HG02798 (cell line): ENCODE measurements around the gene RTBDN.
A peak's percentile ranks its signal among the peaks of the same experiment; 100 is the strongest.

Experiments
- ATAC-seq: cut with Tn5 transposase; IDR thresholded peaks from one replicate; pipeline ENCODE4 v1.9.1; 2021; ENCODE audit warnings: mild to moderate bottlenecking; ENCODE audit not compliant: unreplicated experiment, poor library complexity

RTBDN gene

DNA sequence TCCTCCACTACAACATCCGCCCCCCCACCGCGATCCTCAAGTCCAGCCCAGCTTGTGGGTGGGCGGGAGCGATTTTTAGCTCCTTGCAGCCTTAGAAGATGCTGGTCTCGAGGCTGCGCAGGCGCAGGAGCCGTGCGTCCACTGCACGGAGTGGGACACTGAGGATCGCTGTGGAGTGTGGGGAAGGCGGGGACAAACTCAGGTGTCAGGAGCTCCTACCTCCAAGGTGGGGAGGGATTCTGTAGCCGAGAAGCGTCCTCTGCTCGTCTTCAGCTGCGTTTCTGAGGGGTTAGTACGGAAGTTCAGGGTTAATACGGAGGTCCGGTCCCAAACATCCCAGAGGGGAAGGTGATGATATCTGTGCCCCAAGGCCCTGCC, at the start of gene RTBDN:
Gene RTBDN, minus strand, starts transcription at position 14 of the 378 bp plus-strand sequence. CDS start 4,600 bp downstream, outside the sequence.
- ATAC-seq: no peak

- ATAC-seq: no peak
These were observed 48.2 kb upstream of the RTBDN start for GRCh38 chr19:12882589-12882988.

- ATAC-seq: peak; percentile 89
These were observed 46.9 kb upstream of the RTBDN start, which contains the start of gene DNASE2 for GRCh38 chr19:12881172-12881808. Gene DNASE2 (minus strand): TSS chr19:12881449. CDS start chr19:12881375, 74 bp downstream.

DNA sequence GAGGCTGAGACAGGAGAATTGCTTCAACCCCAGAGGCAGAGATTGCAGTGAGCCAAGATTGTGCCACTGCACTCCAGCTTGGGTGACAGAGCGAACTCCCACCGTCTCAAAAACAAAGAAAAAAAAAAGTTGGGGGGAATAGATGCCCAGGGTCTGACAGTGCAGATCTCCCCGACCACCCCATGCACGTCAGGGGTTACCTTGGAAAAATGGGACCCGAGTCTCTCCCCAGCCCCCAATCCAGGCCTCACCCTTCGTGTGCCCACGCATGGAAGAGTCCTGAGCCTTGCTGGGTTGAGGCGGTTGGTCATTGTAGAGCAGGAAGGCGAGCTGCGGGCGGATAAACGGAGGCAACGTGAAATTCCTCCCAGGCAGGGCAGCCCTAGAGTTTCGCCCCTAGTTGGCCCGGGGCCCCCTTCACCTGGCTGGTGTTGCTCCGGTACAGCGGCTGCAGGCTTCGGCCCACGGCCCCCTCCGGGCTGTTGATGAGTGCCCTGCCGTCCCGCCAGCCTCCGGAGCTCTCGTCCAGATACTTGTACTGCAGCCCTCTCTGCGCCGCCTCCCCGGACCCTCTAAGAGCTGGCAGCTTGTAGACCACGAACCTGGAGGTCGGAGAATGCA, 46.3 kb upstream of the RTBDN start:
- peak; percentile 12 for ATAC-seq

- ATAC-seq: no peak
These were observed 40.7 kb upstream of the RTBDN start for GRCh38 chr19:12875086-12875485.

DNA sequence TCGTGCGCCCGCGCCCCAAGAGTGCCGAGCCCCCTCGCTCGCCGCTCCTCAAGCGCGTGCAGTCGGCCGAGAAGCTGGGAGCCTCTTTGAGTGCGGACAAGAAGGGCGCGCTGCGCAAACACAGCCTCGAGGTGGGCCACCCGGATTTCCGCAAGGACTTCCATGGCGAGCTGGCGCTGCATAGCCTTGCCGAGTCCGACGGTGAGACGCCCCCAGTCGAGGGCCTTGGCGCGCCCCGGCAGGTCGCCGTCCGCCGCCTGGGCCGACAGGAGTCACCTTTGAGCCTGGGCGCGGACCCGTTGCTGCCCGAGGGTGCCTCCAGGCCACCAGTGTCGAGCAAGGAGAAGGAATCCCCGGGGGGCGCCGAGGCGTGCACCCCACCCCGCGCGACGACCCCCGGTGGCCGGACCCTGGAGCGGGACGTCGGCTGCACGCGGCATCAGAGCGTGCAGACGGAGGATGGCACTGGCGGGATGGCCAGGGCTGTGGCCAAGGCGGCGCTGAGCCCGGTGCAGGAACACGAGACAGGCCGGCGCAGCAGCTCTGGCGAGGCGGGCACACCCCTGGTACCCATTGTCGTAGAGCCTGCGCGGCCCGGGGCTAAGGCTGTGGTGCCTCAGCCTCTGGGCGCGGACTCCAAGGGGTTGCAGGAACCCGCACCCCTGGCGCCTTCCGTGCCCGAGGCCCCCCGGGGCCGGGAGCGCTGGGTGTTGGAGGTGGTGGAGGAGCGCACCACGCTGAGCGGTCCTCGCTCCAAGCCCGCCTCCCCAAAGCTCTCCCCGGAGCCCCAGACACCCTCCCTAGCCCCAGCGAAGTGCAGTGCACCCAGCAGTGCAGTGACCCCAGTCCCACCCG, 39.7 kb upstream of the RTBDN start:
- ATAC-seq: no peak

DNA sequence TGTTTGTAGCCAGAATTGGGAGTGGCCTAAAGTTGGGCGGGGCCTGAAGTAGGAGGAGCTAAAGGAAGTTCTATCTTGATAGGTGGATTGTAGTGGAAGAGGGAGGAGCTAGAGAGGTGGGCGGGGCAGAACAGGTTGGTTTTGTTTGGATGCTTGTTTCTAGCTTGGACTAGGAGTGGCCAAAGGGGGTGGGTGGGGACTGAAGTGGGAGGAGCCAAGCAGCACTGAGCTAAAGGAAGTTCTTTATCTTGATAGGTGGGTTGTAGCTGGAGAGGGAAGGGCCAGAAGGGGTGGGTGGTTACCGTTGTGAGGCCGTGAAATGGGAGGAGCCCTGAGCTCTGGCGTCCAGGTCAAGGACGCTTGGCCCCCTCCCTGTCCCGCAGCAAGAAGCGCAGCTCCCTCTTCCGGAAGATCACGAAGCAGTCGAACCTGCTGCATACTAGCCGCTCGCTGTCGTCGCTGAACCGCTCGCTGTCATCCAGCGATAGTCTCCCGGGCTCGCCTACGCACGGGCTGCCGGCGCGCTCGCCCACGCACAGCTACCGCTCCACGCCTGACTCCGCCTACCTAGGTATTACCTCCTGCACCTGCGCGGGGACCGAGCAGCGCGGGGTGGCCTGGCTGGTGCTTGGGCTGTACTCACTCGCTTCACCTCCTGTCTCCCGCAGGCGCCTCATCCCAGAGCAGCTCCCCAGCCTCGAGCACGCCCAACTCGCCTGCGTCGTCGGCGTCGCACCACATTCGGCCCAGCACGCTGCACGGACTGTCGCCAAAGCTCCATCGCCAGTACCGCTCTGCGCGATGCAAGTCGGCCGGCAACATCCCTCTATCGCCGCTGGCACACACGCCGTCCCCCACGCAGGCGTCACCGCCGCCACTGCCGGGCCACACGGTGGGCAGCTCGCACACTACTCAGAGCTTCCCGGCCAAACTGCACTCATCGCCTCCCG, 38.8 kb upstream of the RTBDN start:
- no peak for ATAC-seq

- no peak for ATAC-seq
These were observed 37.9 kb upstream of the RTBDN start for GRCh38 chr19:12872255-12872654.

GRCh38 chr19:12871681-12872080, 37.3 kb upstream of the RTBDN start:
- no peak for ATAC-seq

DNA sequence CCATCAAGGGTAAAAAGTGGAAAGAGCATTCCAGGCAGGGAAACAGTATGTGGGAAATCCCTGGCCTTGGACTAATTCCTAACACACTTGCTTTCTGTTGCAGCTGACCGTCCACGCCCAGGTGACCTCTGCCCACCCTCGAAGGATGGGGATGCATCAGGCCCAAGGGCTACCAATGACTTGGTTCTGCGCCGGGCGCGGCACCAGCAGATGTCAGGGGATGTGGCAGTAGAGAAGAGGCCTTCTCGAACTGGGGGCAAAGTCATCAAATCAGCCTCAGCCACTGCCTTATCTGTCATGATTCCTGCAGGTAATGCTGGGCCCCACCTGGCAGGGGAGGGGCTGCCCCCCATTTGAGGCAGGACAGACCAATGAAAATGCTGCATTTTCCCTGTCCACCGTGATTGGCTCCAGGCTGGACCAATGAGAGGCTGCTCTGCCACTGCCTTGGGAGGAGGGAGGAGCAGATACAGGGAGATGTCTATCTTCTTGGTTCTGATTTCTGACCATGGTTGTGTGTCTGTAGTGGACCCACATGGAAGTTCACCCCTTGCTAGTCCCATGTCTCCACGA, 34.2 kb upstream of the RTBDN start:
- ATAC-seq: no peak

GRCh38 chr19:12867120-12868099, 33.0 kb upstream of the RTBDN start:
- ATAC-seq: peak; percentile 58

- ATAC-seq: no peak
These were observed 32.2 kb upstream of the RTBDN start for GRCh38 chr19:12866416-12867119.

GRCh38 chr19:12865746-12866415, 31.5 kb upstream of the RTBDN start:
- no peak for ATAC-seq

DNA sequence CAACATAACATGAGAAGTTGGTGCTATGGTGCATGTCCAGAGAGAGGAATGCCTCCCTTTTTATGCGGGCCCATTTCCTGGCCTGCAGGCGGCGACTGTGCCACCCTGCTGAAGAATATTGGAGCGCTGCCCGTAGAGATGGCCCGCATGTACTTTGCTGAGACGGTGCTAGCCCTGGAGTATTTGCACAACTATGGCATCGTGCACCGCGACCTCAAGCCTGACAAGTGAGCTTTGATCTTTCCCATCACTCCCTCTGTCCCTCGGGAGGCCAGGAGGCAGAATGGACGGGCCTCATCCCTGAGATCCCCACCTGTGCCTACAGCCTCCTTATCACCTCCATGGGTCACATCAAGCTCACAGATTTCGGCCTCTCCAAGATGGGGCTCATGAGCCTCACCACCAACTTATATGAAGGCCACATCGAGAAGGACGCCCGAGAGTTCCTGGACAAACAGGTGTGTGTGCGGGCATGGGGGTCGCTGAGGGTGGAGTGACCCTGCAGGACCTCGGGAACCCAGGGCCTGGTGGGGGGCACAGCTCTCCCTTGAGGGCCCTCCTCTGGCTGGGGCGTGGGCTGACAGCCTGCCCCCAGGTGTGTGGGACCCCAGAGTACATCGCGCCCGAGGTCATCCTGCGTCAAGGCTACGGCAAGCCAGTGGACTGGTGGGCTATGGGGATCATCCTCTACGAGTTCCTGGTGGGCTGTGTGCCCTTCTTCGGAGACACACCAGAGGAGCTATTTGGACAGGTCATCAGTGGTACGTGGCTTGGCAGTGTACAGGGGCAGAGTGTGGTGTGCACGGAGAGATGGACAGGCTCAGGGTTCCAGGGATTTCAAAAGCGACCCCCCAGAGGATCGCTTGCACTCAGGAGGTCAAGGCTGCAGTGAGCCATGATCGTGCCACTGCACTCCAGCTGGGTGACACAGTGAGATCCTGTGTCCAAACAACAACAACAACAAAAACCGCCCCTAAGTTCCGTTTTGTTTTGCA, 30.6 kb upstream of the RTBDN start:
- ATAC-seq: no peak

DNA sequence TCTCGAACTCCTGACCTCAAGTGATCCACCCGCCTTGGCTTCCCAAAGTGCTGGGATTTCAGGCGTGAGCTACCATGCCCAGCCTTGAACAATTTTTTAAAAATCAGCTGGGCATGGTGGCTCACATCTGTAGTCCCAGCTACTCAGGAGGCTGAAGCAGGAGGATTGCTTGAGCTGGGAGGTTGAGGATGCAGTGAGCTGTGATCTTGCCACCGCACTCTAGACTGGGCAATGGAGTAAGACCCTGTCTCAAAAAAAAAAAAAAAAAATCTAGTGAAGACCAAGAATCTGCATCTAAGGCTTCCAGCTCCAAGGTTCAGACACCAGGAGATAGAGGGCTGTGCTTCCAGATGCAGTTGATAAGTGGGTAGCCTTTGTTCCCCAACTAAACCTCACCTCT, 29.8 kb upstream of the RTBDN start:
- ATAC-seq: no peak

DNA sequence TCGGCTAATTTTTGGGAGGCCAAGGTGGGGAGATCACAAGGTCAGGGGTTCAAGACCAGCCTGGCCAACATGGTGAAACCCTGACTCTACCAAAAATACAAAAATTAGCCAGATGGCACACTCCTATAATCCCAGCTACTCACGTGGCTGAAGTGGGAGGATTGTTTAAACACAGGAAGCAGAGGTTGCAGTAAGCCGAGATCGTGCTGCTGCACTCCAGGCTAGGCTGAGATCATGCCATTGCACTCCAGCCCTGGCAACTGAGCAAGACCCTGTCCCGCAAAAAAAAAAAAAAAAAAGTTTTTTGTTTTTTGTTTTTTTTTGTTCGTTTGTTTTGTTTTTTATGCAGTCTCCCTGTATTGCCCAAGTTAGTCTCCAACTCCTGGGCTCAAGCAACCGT, 25.2 kb upstream of the RTBDN start:
- no peak for ATAC-seq
